Measurements from ENCODE around the gene EIF3L.
A peak's percentile ranks its signal among the peaks of the same experiment; 100 is the strongest.

EIF3L gene

DNA sequence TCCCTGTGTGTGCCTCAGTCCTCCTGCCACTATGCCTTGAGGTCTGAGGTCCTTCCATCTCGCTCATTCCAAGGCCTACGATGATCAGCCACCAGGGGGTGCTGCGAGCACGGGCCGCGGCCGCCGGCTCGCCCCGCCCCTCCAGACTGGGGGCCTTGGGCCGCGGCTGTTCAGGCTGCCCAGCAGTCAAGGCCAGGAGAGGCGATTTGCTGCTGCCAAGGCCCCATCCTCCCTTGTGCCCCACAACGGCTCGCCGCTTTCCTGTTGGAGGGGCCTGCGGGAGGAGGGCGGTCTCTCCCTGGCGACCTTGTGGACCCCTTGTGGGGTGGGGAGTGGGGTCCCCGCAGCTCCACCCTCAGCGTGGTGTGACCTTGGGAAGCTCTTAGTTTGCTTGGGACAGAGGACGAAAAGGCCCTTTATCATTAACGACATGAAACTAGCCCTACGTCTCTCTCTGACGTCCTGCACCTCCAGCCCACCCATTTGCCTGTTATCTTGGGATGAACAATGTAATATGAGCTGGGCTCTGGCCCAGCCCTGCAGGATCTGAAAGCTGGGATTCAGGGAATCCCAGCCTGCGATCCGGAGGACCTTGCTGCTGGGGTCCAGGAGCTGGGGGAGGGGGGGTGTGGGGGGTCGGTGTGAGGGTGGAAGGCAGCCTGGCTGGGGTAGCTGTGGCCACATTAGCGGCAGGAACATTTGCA, 31.4 kb upstream of the EIF3L start:
- peak; percentile 64 to 66 for DNase-seq (ENCODE audit: low read depth in 2 of 2)

GRCh38 chr22:37818409-37819104, 30.7 kb upstream of the EIF3L start:
- DNase-seq (ENCODE audit: low read depth in 2 of 2), result peak; percentile 26 to 43

DNA sequence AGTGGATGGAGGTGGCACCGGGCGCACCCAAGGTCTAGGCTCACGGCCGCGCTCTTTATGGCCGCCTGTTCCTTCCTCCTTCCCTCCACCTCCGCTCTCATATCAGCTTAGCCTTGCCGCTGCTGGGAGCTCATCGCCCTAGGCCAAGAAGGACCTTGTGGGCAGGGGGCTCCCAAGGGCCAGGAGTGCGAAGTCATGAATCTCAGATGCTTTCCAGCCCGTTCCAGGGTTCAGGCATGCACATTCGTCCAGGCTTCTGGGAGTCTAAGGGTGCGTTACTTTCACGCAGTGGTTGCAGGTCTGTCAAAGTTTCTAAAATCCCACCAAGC, 30.1 kb upstream of the EIF3L start:
- DNase-seq (ENCODE audit: low read depth in 2 of 2), result no peak

DNA sequence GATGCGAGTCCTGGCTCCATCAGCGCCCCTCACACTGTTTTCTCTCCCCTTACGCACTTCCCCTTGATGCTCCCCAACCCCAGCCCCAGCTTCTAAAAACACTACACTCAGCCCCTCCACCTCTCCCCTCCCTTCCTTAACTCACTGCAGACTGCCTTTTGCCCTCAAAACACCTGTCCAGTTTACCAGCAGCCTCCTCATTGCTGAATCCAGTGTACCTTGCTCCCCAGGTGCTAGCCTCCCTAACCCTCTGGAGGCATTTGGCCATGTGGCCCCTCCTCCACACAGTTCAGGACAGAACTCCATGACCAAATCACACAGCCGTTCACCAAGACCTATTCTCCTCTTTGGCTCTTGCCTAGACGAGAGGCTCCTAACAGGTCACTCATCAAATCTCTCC, 28.9 kb upstream of the EIF3L start:
- DNase-seq (ENCODE audit: low read depth in 2 of 2), result no peak

- no peak for DNase-seq (ENCODE audit: low read depth in 2 of 2)
Observed at GRCh38 chr22:37822079-37822833, 27.0 kb upstream of the EIF3L start.

DNA sequence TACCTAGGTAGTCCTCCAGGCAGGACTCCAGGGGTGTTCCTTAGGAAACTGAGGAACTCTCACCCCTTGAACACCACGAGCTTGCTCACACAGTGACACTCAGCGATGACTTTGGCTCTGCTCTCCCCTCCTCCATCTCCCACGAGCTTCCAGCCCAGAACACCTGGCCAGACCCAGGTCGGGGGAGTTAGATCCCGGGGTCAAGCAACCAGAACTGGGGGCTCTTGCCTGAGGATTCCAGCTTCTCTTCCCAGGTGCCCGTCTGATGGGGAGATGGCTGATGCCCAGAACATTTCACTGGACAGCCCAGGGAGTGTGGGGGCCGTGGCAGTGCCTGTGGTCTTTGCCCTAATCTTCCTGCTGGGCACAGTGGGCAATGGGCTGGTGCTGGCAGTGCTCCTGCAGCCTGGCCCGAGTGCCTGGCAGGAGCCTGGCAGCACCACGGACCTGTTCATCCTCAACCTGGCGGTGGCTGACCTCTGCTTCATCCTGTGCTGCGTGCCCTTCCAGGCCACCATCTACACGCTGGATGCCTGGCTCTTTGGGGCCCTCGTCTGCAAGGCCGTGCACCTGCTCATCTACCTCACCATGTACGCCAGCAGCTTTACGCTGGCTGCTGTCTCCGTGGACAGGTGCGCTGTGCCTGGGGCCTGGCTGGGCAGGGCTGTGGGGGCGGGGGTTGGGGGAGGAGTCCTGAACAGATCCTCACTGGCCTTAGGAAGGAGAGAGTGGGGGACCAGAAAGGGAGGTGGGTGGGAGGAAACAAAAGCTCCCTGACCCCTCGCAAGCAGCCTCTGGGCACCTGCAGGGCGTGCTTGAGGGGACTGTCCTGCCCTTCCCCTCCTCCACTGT, 25.9 kb upstream of the EIF3L start, which contains the start of gene GALR3:
Gene GALR3 (plus strand): TSS at position 249 of the 852 bp plus-strand sequence. CDS start 25 bp downstream, at position 274.
- no peak for DNase-seq (ENCODE audit: low read depth in 2 of 2)

DNA sequence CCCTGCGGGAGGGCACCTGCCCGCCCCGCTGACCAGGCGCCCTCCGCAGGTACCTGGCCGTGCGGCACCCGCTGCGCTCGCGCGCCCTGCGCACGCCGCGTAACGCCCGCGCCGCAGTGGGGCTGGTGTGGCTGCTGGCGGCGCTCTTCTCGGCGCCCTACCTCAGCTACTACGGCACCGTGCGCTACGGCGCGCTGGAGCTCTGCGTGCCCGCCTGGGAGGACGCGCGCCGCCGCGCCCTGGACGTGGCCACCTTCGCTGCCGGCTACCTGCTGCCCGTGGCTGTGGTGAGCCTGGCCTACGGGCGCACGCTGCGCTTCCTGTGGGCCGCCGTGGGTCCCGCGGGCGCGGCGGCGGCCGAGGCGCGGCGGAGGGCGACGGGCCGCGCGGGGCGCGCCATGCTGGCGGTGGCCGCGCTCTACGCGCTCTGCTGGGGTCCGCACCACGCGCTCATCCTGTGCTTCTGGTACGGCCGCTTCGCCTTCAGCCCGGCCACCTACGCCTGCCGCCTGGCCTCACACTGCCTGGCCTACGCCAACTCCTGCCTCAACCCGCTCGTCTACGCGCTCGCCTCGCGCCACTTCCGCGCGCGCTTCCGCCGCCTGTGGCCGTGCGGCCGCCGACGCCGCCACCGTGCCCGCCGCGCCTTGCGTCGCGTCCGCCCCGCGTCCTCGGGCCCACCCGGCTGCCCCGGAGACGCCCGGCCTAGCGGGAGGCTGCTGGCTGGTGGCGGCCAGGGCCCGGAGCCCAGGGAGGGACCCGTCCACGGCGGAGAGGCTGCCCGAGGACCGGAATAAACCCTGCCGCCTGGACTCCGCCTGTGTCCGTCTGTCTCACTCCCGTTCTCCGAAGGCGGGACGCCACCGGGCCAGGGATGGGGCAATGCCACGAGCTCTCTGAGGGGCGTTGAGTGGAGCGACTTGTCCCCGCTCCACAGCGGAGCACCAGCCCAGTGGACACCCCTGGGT, 24.3 kb upstream of the EIF3L start:
- no peak for DNase-seq (ENCODE audit: low read depth in 2 of 2)

DNA sequence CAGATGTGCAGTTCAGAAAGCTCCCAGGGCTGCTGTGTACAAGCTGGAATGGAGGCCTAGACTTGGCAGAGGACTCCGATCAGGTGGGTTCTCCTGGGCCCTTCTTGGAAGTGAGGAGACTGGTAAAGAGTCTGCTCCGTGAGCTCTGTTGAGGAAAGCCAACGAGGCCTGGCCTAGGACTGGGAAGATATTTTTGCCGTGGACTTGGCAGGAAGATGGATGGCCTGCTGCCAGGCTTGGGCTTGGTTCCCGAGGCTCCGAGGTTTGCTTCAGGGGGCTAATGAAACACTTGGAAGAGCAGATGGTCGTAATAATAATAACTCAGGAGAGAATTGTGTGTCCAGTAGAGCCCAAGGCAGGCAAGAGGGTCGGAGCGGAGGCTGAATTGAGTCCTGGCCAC, 22.2 kb upstream of the EIF3L start:
- DNase-seq (ENCODE audit: low read depth in 2 of 2), result no peak

- no peak for DNase-seq (ENCODE audit: low read depth in 2 of 2)
Observed at GRCh38 chr22:37830093-37830842, 19.0 kb upstream of the EIF3L start.

DNA sequence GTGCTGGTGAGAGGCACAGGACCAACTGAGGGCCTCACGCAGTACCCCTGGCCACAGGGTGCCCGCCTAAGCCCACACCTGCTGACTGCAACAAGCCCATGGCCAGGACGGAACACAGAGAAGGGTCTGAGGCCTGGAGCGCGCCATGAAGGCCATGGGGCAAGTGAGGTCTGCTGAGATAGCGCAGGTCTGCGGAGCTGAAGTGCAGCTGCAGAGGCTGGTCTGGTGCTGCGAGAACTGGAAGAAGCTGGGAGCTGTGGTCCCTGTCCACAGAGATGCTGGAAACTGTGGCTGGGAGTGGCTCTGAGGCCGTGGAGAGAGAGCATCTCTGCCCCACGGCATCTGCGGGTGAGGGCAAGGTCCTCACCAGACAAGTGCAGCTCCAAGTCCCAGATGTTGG, 17.7 kb upstream of the EIF3L start:
- no peak for DNase-seq (ENCODE audit: low read depth in 2 of 2)

- no peak for DNase-seq (ENCODE audit: low read depth in 2 of 2)
Observed at GRCh38 chr22:37832022-37832857, 17.0 kb upstream of the EIF3L start.

DNA sequence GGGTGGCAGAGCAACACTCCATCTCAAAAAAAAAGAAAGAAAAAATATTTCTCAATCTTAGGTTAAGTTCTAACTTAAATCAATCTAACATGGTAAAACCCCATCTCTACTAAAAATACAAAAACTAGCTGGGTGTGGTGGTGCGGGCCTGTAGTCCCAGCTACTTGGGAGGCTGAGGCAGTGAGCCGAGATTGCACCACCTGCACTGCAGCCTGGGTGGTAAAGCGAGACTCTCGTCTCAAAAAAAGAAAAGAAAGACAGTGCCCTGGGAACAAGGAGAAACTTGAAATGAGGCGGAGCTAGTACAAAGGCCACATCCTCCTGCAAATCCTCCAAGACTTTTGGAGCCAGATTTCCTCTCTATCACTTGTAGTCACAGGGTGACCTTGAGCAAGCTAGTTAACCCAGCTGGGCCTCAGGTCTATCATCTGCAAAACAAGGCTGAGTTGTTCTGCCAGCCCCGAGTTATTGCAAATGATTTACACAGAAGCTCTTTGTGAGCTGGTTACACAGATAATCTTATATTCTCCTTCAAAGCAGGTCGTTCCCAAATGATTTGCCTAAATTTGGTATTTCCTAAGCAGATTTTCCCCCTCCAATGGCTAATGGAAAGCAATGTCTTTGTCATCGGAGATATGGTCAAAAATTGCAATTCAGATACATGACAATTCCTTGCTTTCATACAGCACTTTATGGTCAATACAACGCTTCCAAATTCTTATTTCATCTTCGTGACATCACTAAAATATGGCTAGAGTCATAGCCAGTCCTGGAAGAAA, 7.0 kb upstream of the EIF3L start:
- DNase-seq (ENCODE audit: low read depth in 2 of 2), result no peak

DNA sequence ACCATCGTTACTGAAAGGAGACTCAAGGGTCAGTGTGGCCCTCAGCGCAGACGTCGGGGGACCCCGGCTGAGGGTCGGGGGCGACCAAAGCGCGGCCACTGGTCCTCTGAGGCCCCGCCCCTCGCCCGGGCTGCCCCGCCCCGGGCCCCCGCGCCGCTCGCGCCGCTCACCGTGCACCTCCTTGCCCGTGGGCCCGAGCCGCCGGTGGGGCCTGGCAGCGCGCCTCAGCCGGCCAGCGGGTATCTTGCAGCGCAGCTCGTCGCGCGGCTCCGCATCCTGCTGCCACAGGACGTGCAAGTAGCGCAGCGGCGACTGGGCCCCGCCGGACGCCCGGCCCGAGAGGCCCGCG, 5.5 kb upstream of the EIF3L start:
- peak in 1 of 2 donors; percentile 21 for DNase-seq (ENCODE audit: low read depth in 2 of 2)

- no peak for DNase-seq (ENCODE audit: low read depth in 2 of 2)
Observed at GRCh38 chr22:37844904-37845329, 4.3 kb upstream of the EIF3L start.

DNA sequence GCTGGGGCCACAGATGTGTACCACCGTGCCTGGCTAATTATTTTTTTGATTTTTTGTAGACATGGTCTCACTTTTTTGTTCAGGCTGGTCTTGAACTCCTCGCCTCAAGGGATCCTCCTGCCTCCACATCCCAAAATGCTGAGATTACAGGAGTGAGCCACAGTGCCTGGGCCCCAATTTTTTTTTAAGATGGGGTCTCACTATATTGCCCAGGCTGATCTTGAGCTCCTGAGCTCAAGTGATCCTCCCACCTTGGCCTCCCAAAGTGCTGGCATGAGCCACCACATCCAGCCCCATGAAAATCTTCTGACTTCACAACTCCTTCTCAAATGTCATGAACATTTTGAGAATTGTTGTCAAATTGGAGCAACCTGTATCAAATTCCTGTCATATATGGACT, 2.8 kb upstream of the EIF3L start:
- no peak for DNase-seq (ENCODE audit: low read depth in 2 of 2)

DNA sequence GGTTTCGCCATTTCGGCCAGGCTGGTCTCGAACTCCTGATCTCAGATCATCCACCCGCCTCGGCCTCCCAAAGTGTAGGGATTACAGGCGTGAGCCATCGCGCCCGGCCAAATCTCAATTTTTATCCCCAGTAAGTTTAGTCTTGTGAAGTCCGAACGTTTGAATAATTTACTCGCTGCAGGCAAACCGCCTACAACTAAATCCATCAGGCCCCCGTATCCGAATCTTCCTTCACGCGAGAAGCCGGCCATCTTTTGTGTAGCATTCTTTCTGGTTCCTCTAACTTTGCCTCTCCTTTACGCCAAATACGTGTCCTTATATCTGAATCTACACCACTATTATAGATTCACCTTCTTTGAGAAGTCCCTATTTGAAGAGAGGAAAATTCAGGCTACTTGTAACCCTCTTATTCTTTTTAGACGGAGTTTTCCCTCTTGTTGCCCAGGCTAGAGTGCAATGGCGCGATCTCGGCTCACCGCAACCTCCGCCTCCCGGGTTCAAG, 581 bp upstream of the EIF3L start:
- DNase-seq (ENCODE audit: low read depth in 2 of 2), result no peak

GRCh38 chr22:37850801-37851200, 1.6 kb downstream of the EIF3L start:
- DNase-seq (ENCODE audit: low read depth in 2 of 2), result no peak

DNA sequence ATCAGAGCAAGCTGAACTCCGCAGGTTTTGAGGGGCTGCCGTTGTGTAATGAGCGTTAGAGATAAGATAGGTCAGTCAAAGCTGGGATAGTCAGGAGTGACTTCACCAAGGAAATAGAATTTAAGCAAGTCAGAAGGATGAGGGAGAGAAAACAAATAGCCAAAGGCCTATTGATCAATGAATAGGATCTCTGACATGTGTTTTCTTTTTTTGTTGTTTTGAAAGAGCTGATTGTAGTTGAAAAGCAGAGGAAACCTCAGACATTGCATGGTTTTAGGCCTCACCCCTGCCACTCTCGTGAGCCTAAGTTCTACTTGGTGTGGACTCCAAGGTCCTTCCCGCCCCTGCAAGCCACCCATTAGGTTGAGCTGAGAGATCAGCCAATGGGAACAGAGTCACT, 3.2 kb downstream of the EIF3L start:
- no peak for DNase-seq (ENCODE audit: low read depth in 2 of 2)
